Endothelial cell of umbilical vein (primary cell): ENCODE measurements around the gene C4orf50. TPM values are rescaled to one million over a fixed set of nuclear protein-coding genes. Genes with fewer than 3 reads are reported as not detected.

ENCODE experiments used
- BruUV-seq: library from RNA; stranded (reverse); fragments of 400-500 nt; replicated peaks from 2 replicates; lab custom pipeline; 2021; lab: Mats Ljungman, UMichigan
- CTCF ChIA-PET: fragments of 300-600, 350-600 bp; sonication (Branson Sonifier 250); formaldehyde crosslinking; loops from one replicate; lab custom pipeline; 2021; ENCODE audit warnings: antibody characterized with exemption, inconsistent platforms; lab: Charles Lee
- POLR2A ChIA-PET: fragments of 300-600, 350-600 bp; sonication (Branson Sonifier 250); formaldehyde crosslinking; loops from one replicate; lab custom pipeline; 2021; ENCODE audit warnings: antibody characterized with exemption, inconsistent platforms; lab: Charles Lee
- DNase-seq: peaks from one replicate; pipeline ENCODE4 v3.0.0-alpha.2; 2011; ENCODE audit warnings: low read depth, low spot score
- FAIRE-seq: peaks from 2 replicates; lab custom pipeline; 2011; peaks lifted over from hg19 to GRCh38; lab: Jason Lieb, UNC
- H2AFZ ChIP-seq: 2 replicates; pipeline ENCODE4 v1.6.0; 2012; ENCODE audit warnings: low read depth, low read length, control low read depth, inconsistent platforms
- H3K27ac ChIP-seq: 2 replicates; pipeline ENCODE4 v1.5.1; 2011; ENCODE audit warnings: low read depth, mild to moderate bottlenecking, control low read depth, low read length, moderate library complexity; ENCODE audit not compliant: insufficient read depth
- H3K27me3 ChIP-seq, 2 experiments: 2 replicates each; pipeline versions ENCODE4 v1.6.0 to v1.6.1; 2011; ENCODE audit warnings: low read length in 2 of 2, mixed read lengths in 1 of 2; ENCODE audit not compliant: control insufficient read depth in 2 of 2, insufficient read depth in 2 of 2
- H3K36me3 ChIP-seq, 2 experiments: 2 replicates in 1 of 2; 3 replicates in 1 of 2; pipeline ENCODE4 v1.5.1; 2011; ENCODE audit warnings: low read length in 2 of 2, mild to moderate bottlenecking in 1 of 2, moderate library complexity in 1 of 2; ENCODE audit not compliant: control insufficient read depth in 2 of 2, insufficient read depth in 2 of 2; ENCODE audit errors: extremely low read depth in 1 of 2
- H3K4me1 ChIP-seq: 3 replicates; pipeline ENCODE4 v1.5.1; 2011; ENCODE audit warnings: mild to moderate bottlenecking, low read length; ENCODE audit not compliant: control insufficient read depth, insufficient read depth; ENCODE audit errors: extremely low read depth
- H3K4me2 ChIP-seq: 2 replicates; pipeline ENCODE4 v1.6.1; 2011; ENCODE audit warnings: low read length, control low read depth, mixed read lengths; ENCODE audit not compliant: insufficient read depth
- H3K4me3 ChIP-seq, 3 experiments: fragments of 200-600 bp in 1 of 3; sonication (generic), shearing (Covaris generic) in 1 of 3; replicated peaks in 1 of 3; 2 replicates each; pipeline ENCODE4 v1.5.1; 2011 to 2016; ENCODE audit warnings: control low read depth in 3 of 3, low read length in 3 of 3, mild to moderate bottlenecking in 2 of 3, inconsistent platforms in 1 of 3, low read depth in 1 of 3, moderate library complexity in 1 of 3; ENCODE audit not compliant: insufficient read depth in 1 of 3
- H3K79me2 ChIP-seq: 2 replicates; pipeline ENCODE4 v1.6.0; 2012; ENCODE audit warnings: low read length, inconsistent platforms; ENCODE audit not compliant: control insufficient read depth, insufficient read depth
- H3K9ac ChIP-seq: replicated peaks from 2 replicates; pipeline ENCODE3; 2011; ENCODE audit warnings: low read length, control low read depth; ENCODE audit not compliant: insufficient read depth; ENCODE audit errors: extremely low read depth
- H3K9me1 ChIP-seq: replicated peaks from 3 replicates; pipeline ENCODE4 v1.6.0; 2011; ENCODE audit warnings: mild to moderate bottlenecking, low read length; ENCODE audit not compliant: control insufficient read depth, insufficient read depth; ENCODE audit errors: extremely low read depth
- H3K9me3 ChIP-seq: replicated peaks from 2 replicates; pipeline ENCODE4 v1.5.1; 2012; ENCODE audit warnings: low read length, inconsistent platforms; ENCODE audit not compliant: control insufficient read depth, insufficient read depth
- H4K20me1 ChIP-seq: replicated peaks from 2 replicates; pipeline ENCODE3; 2011; ENCODE audit warnings: mild to moderate bottlenecking, low read length; ENCODE audit not compliant: control insufficient read depth, insufficient read depth; ENCODE audit errors: extremely low read depth
- CTCF ChIP-seq, 2 donors: IDR thresholded peaks; 1 replicate in 1 of 2; 2 replicates in 1 of 2; pipeline ENCODE4 v1.5.1; 2011; ENCODE audit warnings: low read length in 2 of 2, mild to moderate bottlenecking in 2 of 2, moderate library complexity in 2 of 2, control low read depth in 1 of 2, inconsistent platforms in 1 of 2, low read depth in 1 of 2; ENCODE audit not compliant: insufficient read depth in 1 of 2; ENCODE audit errors: extremely low read depth in 1 of 2
- EZH2 ChIP-seq: IDR thresholded peaks from 2 replicates; pipeline ENCODE4 v1.6.1; 2012; ENCODE audit warnings: borderline replicate concordance, low read depth, mild to moderate bottlenecking, moderate library complexity, low read length, inconsistent platforms; ENCODE audit not compliant: severe bottlenecking
- FOS ChIP-seq: IDR thresholded peaks from 2 replicates; pipeline ENCODE4 v1.6.1; 2011; ENCODE audit warnings: mild to moderate bottlenecking, low read length, moderate library complexity, borderline replicate concordance; ENCODE audit not compliant: insufficient read depth
- GATA2 ChIP-seq: IDR thresholded peaks from 2 replicates; pipeline ENCODE4 v1.7.0; 2011; ENCODE audit warnings: low read depth, mild to moderate bottlenecking, moderate library complexity, mixed read lengths, low read length; ENCODE audit not compliant: insufficient read length, insufficient read depth
- MYC ChIP-seq: IDR thresholded peaks from one replicate; pipeline ENCODE4 v1.6.1; 2011; ENCODE audit warnings: mild to moderate bottlenecking, low read depth, low read length
- POLR2AphosphoS5 ChIP-seq: IDR thresholded peaks from 2 replicates; pipeline ENCODE4 v1.6.1; 2012; ENCODE audit warnings: low read depth, mild to moderate bottlenecking, control low read depth, low read length, moderate library complexity; ENCODE audit not compliant: insufficient read depth
- dilution Hi-C: fragments of 300-500 bp; cut with MboI; formaldehyde crosslinking; loops from one replicate; pipeline ENCODE4 v1.15.0; 2019; ENCODE audit warnings: low sequenced_read_pairs; ENCODE audit not compliant: extremely low pct_ligation_motif_present
- intact Hi-C: fragments of 100-400 bp; cut with micrococcal nuclease; formaldehyde crosslinking; loops from one replicate; pipeline ENCODE4 v1.10.0; 2022
- polyA plus RNA-seq, 4 experiments: library from polyadenylated mRNA; depleted of rRNA in 3 of 4; stranded (reverse) in 3 of 4; unstranded in 1 of 4; fragments of >200 nt; gene quantifications; 2 replicates each; pipeline versions ENCODE4 v1.2.1 to v1.2.3, GENCODE V29; 2011 to 2012; ENCODE audit warnings: missing spikeins in 1 of 4
- total RNA-seq: library from RNA; stranded (reverse); gene quantifications from 2 replicates; pipeline ENCODE4 v1.2.3, GENCODE V29; 2021

Gene C4orf50
- total and polyA plus RNA-seq, 2 donors (not counting 3 experiments of a cell fraction or from before 2014, with no cell fraction given): not detected

GRCh38 chr4:6046526-6047129 is 28.4 kb upstream of the C4orf50 start:
- H3K4me1 ChIP-seq: no peaks in the 10 kb centered on the region
- FAIRE-seq: no peak
- H3K9ac ChIP-seq: no peak overlapping the region
- H2AFZ ChIP-seq: no peak overlapping the region
- no TSS peak for BruUV-seq
- H3K9me3 ChIP-seq: no peaks in the 10 kb centered on the region
- H3K27ac ChIP-seq: no peak overlapping the region
- no peak for TF ChIP-seq POLR2AphosphoS5
- no peak for TF ChIP-seq MYC
- no peaks in the 10 kb centered on the region for H4K20me1 ChIP-seq
- no peak overlapping the region for H3K4me2 ChIP-seq
- intact Hi-C loops (no loop called here), dilution Hi-C loops (no loop called here)
- CTCF ChIA-PET: no interaction called here
- no peak for DNase-seq
- no peak overlapping the region for H3K4me3 ChIP-seq
- H3K9me1 ChIP-seq: no peaks in the 10 kb centered on the region
- H3K79me2 ChIP-seq: no peaks in the 10 kb centered on the region
- POLR2A ChIA-PET: interaction anchor here (0.5 kb wide), 1 partner anchor 843 kb away, joined by 3 read pairs; no protein-coding TSS in a partner anchor
- H3K36me3 ChIP-seq: no peaks in the 10 kb centered on the region
- no peaks in the 10 kb centered on the region for H3K27me3 ChIP-seq

- FAIRE-seq: no peak
- no peaks in the 10 kb centered on the region for H3K9me3 ChIP-seq
- no peak overlapping the region for H3K9ac ChIP-seq
- H3K79me2 ChIP-seq: no peaks in the 10 kb centered on the region
- no peak overlapping the region for H3K27ac ChIP-seq
- no peaks in the 10 kb centered on the region for H3K9me1 ChIP-seq
- no peaks in the 10 kb centered on the region for H3K36me3 ChIP-seq
- no peak for DNase-seq
- dilution Hi-C loops (no loop called here), intact Hi-C loops (no loop called here)
- H3K4me1 ChIP-seq: no peaks in the 10 kb centered on the region
- no peak overlapping the region for H3K4me3 ChIP-seq
- ChIA-PET POLR2A (no interaction called here), CTCF (no interaction called here)
- H3K4me2 ChIP-seq: no peak overlapping the region
- no TSS peak for BruUV-seq
- no peak overlapping the region for H2AFZ ChIP-seq
- no peaks in the 10 kb centered on the region for H4K20me1 ChIP-seq
- H3K27me3 ChIP-seq: no peaks in the 10 kb centered on the region
- TF ChIP-seq FOS (no peak), CTCF (IDR thresholded peaks at IDR 0.05; ENCODE audit: extremely low read depth in 1 of 2, insufficient read depth in 1 of 2, low read depth in 1 of 2, low read length in 2 of 2) (no peak), EZH2 (no peak), MYC (no peak), GATA2 (no peak)
Observed at GRCh38 chr4:6044805-6045204, 26.6 kb upstream of the C4orf50 start.
